ENCODE results near the gene INTS4.
"Not testable (repeated sequence)": the region's sequence is repeated elsewhere in the genome, so short reads cannot be mapped to it uniquely, and the experiment has no call there.

INTS4 gene

DNA sequence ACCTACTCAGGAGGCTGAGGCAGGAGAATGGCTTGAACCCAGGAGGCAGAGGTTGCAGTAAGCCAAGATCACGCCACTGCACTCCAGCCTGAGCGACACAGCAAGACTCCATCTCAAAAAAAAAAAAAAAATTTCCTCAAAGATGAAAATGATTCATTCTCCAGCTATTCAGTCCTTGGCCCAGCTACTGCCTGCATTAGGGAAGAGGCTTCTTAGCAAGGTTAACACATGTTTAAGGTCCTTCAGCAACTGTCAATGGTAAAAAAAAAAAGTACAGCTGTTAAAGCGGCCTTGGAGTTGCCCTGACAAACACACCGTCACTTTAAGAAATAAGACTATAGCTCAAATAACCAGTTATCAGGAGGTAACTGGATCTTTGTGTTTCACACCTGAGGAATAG, 116.2 kb downstream of the INTS4 start:
- DNase-seq (ENCODE audit: low spot score), result not testable (repeated sequence)

GRCh38 chr11:77876045-77876444, 118.4 kb downstream of the INTS4 start:
- DNase-seq (ENCODE audit: low spot score), result no peak

GRCh38 chr11:77874206-77874605, 120.3 kb downstream of the INTS4 start:
- DNase-seq (ENCODE audit: low spot score), result no peak

DNA sequence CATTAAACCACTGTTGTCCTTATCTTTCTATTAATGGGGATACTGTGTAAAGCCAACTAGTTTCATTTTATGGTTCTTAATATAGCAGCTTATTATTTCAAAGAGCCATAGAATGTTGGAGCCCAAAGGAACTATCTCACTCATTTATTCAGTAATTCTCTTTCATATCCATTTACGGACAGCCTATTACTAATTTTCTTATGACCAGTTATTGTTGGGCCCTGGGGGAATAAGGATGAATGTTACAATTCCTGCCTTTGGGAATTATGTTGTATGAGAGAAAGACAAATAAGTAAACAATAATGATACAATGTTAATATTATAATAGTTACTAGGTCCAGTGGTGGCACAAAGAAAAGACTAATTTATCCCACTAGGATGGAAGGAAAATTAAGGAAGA, 121.1 kb downstream of the INTS4 start:
- DNase-seq (ENCODE audit: low spot score), result no peak

DNA sequence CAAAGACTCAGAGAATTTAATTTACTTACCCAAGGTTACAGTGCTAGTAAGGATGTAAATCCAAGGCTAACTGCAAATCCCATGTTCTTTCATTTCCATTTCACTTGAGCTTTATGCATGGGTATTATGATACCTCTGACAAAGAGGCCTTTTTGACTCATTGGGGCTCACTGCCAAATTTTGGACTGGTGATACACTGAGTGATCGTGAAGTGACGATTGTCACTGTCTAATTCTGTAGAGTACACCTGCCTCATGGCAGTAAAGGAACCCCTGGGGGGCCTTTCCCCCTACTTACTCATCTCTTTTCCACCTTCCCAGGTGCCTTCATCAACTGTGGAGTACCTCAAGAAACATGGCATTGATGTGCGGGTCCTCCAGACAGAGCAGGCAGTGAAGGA, 122.6 kb downstream of the INTS4 start:
- DNase-seq (ENCODE audit: low spot score), result no peak

DNA sequence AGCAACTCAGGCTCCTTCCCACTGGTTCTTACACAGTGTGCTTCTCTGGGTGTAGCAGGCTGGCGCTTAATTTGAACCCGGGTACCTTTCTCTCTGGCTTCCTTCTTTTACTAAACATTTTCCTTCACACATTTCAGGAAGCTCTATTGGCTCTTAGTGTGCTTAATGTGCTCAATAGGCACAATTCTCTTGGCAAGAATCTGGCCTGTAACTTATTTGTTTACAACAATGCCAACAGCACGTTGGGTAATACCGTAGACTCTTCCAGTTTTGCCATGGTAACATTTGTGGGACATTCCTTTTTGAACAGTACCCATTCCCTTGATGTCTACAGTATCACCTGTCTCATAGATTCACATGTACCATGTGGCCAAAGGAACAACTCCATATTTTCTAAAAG, 125.7 kb downstream of the INTS4 start:
- DNase-seq (ENCODE audit: low spot score), result no peak

GRCh38 chr11:77866336-77866735, 128.1 kb downstream of the INTS4 start:
- DNase-seq (ENCODE audit: low spot score), result no peak

- no peak for DNase-seq (ENCODE audit: low spot score)
These were observed 128.7 kb downstream of the INTS4 start for GRCh38 chr11:77865805-77866204.

GRCh38 chr11:77861444-77861843, 133.0 kb downstream of the INTS4 start:
- not testable (repeated sequence) for DNase-seq (ENCODE audit: low spot score)

DNA sequence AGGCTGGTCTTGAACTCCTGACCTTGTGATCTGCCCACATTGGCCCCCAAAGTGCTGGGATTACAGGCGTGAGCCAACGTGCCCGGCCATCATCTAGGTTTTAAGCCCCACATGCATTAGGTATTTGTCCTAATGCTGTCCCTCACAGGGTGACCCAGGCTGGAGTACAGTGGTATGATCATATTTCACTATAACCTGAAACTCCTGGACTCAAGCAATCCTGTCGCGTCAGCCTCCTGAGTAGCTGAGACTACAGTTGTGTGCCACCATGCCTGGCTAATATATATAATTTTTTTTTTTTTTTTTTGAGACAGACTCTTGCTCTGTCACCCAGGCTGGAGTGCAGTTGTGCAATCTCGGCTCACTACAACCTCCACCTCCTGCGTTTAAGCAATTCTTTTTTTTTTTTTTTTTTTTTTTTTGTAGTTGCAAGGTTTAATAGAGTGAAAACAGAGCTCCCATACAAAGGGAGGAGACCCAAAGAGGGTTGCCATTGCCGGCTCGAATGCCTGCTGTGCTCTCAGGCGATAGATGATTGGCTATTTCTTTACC, 136.5 kb downstream of the INTS4 start:
- not testable (repeated sequence) for DNase-seq (ENCODE audit: low spot score)

DNA sequence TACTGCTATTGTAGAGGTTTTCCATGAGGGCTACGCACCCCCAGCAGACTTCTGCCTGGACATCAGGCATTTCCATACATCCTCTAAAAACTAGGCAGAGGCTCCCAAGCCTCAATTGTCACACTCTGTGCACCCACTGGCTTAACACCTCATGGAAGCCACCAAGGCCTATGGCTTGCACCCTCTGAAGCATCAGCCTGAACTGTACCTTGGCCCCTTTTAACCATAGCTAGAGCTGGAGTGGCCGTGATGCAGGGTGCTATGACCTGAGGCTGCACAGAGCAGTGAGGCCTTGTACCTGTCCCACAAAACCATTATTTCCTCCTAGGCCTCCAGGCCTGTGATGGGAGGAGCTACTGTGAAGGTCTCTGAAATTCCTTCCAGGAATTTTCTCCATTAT, 139.6 kb downstream of the INTS4 start:
- DNase-seq (ENCODE audit: low spot score), result no peak

GRCh38 chr11:77851503-77851902, 143.0 kb downstream of the INTS4 start:
- no peak for DNase-seq (ENCODE audit: low spot score)

DNA sequence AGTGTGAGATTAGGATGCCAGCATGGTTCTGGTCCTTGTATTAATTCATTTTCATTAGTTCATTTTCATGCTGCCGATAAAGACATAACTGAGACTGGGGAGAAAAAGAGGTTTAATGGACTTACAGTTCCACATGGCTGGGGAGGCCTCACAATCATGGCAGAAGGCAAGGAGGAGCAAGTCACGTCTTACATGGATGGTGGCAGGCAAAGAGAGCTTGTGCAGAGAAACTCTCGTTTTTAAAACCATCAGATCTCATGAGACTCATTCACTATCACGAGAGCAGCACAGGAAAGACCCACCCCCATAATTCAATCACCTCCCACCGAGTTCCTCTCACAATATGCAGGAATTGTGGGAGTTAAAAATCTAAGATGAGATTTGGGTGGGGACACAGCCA, 150.8 kb downstream of the INTS4 start:
- DNase-seq (ENCODE audit: low spot score), result not testable (repeated sequence)

DNA sequence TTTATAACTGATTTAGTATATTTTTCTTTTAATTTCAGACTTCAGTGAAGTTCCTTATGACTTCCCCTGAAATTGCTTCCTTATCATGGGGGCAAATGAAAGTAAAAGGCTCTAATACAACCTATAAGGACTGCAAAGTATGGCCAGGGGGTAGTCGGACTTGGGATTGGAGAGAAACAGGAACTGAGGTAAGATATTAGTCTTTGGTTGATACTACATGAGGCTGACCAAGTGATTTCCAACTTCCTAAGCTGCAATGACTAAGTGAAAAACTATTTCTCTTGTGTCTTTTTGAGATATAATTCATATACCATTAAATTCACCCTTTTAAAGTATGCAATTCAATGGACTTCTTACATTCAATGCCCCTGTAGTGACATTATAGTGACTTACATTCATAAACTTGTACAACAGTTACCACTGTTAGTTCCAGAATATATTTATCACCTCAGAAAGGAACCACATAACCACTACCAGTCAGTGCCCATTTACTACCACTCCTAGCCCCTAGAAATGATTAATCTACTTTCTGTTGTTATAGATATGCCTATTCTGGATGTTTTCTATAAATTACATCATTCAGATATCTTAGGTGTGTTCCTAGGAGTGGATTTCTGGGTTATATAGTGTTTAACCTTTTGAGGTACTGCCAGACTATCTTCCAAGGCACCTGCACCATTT, 151.9 kb downstream of the INTS4 start:
- DNase-seq (ENCODE audit: low spot score), result no peak

DNA sequence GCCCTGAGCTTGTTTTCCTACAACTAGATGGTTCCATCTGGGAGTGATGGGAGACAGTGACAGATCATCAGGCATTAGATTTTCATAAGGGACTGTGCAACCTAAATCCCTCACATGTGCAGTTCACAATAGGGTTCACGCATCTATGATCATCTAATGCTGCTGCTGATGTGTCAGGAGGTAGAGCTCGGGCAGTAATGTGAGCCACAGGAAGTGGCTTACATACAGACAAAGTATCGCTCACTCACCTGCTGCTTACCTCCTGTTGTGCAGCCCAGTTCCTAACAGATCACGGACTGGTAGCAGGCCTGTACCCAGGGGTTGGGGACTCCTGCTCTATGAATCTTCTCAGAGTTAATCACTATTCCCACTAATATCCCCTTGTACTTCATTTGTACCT, 161.2 kb downstream of the INTS4 start:
- no peak for DNase-seq (ENCODE audit: low spot score)

- no peak for DNase-seq (ENCODE audit: low spot score)
These were observed 165.5 kb downstream of the INTS4 start for GRCh38 chr11:77828926-77829325.

All from globus pallidus (tissue), 1 donor.